Right forelimb (tissue), 1 donor: Measurements from ENCODE around the gene RPS19BP1.

ENCODE experiments used
- DNase-seq: peaks from one replicate; pipeline ENCODE4 v3.0.0-alpha.2; 2018

The RPS19BP1 gene

GRCh38 chr22:39532215-39533073, at the start of gene RPS19BP1:
TSS of gene RPS19BP1 (minus strand) at chr22:39532748. CDS start at chr22:39532738, 10 bp downstream.
- DNase-seq: peak; percentile 98

- no peak for DNase-seq
Measured at GRCh38 chr22:39581303-39581702, 48.8 kb upstream of the RPS19BP1 start.

- DNase-seq: no peak
Measured at GRCh38 chr22:39580795-39581194, 48.2 kb upstream of the RPS19BP1 start.

- peak; percentile 73 for DNase-seq
Measured at GRCh38 chr22:39580006-39580441, 47.5 kb upstream of the RPS19BP1 start.

- DNase-seq: no peak
Measured at GRCh38 chr22:39577900-39578299, 45.4 kb upstream of the RPS19BP1 start.

GRCh38 chr22:39577366-39577765, 44.8 kb upstream of the RPS19BP1 start:
- DNase-seq: no peak

GRCh38 chr22:39576027-39576426, 43.5 kb upstream of the RPS19BP1 start:
- no peak for DNase-seq

GRCh38 chr22:39575552-39575825, 42.9 kb upstream of the RPS19BP1 start:
- DNase-seq: no peak

GRCh38 chr22:39574779-39575551, 42.4 kb upstream of the RPS19BP1 start:
- no peak for DNase-seq

GRCh38 chr22:39571538-39571937, 39.0 kb upstream of the RPS19BP1 start:
- no peak for DNase-seq

- no peak for DNase-seq
Measured at GRCh38 chr22:39570665-39571064, 38.1 kb upstream of the RPS19BP1 start, which contains the start of gene CACNA1I. TSS of gene CACNA1I (plus strand) at chr22:39570753. CDS start at chr22:39570753, 0 bp downstream.

GRCh38 chr22:39570226-39570625, 37.7 kb upstream of the RPS19BP1 start:
- DNase-seq: no peak

- no peak for DNase-seq
Measured at GRCh38 chr22:39569066-39569465, 36.5 kb upstream of the RPS19BP1 start.

- no peak for DNase-seq
Measured at GRCh38 chr22:39568278-39568981, 35.9 kb upstream of the RPS19BP1 start.

- DNase-seq: no peak
Measured at GRCh38 chr22:39567135-39567946, 34.8 kb upstream of the RPS19BP1 start.

- DNase-seq: no peak
Measured at GRCh38 chr22:39565414-39565944, 32.9 kb upstream of the RPS19BP1 start.

- no peak for DNase-seq
Measured at GRCh38 chr22:39563571-39564428, 31.3 kb upstream of the RPS19BP1 start.

- DNase-seq: no peak
Measured at GRCh38 chr22:39562839-39563489, 30.4 kb upstream of the RPS19BP1 start.

GRCh38 chr22:39560127-39560526, 27.6 kb upstream of the RPS19BP1 start:
- DNase-seq: no peak

GRCh38 chr22:39559456-39560105, 27.0 kb upstream of the RPS19BP1 start:
- DNase-seq: no peak
